Measurements from ENCODE around the gene APBA2. TPM values are rescaled to one million over a fixed set of nuclear protein-coding genes. Genes with fewer than 3 reads are reported as not detected.

APBA2 gene
- total and polyA plus RNA-seq, 7 donors = 0.46 to 10.7 (median 1.5) TPM

- peaks cover 0 to 6% (median 0%) of the 10 kb centered on the region in 4 donors for H3K4me1 ChIP-seq
- DNase-seq = no peak
- H3K27me3 ChIP-seq = no peaks in the 10 kb centered on the region
- TF ChIP-seq POLR2AphosphoS5 (IDR thresholded peaks at IDR 0.05) (peak in 1 of 4 donors; percentile 47), POLR2A (IDR thresholded peaks at IDR 0.05) (no peak), EP300 (IDR thresholded peaks at IDR 0.05) (peak in 1 of 4 donors; percentile 21)
- TF ChIP-seq, protein P1, sequence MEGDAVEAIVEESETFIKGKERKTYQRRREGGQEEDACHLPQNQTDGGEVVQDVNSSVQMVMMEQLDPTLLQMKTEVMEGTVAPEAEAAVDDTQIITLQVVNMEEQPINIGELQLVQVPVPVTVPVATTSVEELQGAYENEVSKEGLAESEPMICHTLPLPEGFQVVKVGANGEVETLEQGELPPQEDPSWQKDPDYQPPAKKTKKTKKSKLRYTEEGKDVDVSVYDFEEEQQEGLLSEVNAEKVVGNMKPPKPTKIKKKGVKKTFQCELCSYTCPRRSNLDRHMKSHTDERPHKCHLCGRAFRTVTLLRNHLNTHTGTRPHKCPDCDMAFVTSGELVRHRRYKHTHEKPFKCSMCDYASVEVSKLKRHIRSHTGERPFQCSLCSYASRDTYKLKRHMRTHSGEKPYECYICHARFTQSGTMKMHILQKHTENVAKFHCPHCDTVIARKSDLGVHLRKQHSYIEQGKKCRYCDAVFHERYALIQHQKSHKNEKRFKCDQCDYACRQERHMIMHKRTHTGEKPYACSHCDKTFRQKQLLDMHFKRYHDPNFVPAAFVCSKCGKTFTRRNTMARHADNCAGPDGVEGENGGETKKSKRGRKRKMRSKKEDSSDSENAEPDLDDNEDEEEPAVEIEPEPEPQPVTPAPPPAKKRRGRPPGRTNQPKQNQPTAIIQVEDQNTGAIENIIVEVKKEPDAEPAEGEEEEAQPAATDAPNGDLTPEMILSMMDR (IDR thresholded peaks at IDR 0.05) = no peak
- peak overlapping the region in 1 of 4 donors; percentile 38 for H3K27ac ChIP-seq
- 87 to 89% methylated on average over 6 of the region's 6 CpGs for WGBS, 2 donors
- no peaks in the 10 kb centered on the region for H3K36me3 ChIP-seq
- H3K4me3 ChIP-seq = no peak overlapping the region
- H3K9me3 ChIP-seq = no peaks in the 10 kb centered on the region
- intact Hi-C loops (cut with DNase I) = no loop called here
Observed at GRCh38 chr15:28977377-28978010, 91.7 kb downstream of the APBA2 start.

DNA sequence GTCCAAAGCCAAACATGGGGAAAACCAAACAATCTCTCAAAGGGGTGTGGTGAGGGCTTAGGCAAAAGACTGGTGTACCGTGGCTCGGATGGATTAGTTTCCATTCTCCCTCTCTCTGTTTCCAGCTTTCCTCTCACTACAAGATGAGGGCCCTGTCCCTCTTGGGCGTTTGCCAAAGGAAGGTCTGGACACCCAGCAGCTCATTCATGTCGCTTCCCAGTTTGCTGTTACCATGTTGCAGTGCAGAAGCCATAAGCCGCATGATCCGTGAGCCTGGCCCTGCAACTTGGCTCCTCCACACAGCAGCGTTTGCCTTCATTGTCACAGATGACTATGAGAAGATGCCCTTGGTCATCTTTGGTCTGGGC, 92.2 kb downstream of the APBA2 start:
- no peak for DNase-seq
- WGBS, 2 donors = 77 to 84% methylated on average over 7 of the region's 7 CpGs

GRCh38 chr15:28978661-28979060, 92.9 kb downstream of the APBA2 start:
- peaks cover 0 to 6% (median 0%) of the 10 kb centered on the region in 4 donors for H3K4me1 ChIP-seq
- intact Hi-C loops (cut with DNase I) = no loop called here
- H3K4me3 ChIP-seq = no peak overlapping the region
- DNase-seq = no peak
- no peaks in the 10 kb centered on the region for H3K9me3 ChIP-seq
- H3K27me3 ChIP-seq = no peaks in the 10 kb centered on the region
- no peak for TF ChIP-seq EP300 (IDR thresholded peaks at IDR 0.05)
- TF ChIP-seq, protein P1 (IDR thresholded peaks at IDR 0.05) = no peak
- no peak for TF ChIP-seq POLR2A (IDR thresholded peaks at IDR 0.05)
- TF ChIP-seq POLR2AphosphoS5 (IDR thresholded peaks at IDR 0.05) = no peak
- no peak overlapping the region for H3K27ac ChIP-seq
- no peaks in the 10 kb centered on the region for H3K36me3 ChIP-seq
- WGBS, 2 donors = 81 to 89% methylated on average over 3 of the region's 3 CpGs

More for the DNA sequence above, 92.2 kb downstream of the APBA2 start:
- TF ChIP-seq, protein P1 (IDR thresholded peaks at IDR 0.05) = no peak
- TF ChIP-seq EP300 (IDR thresholded peaks at IDR 0.05) (no peak), POLR2A (IDR thresholded peaks at IDR 0.05) (no peak), POLR2AphosphoS5 (IDR thresholded peaks at IDR 0.05) (no peak)
- Histone ChIP-seq H3K27ac (no peak overlapping the region), H3K9me3 (no peaks in the 10 kb centered on the region), H3K36me3 (no peaks in the 10 kb centered on the region), H3K4me3 (no peak overlapping the region), H3K4me1 (peaks cover 0 to 6% (median 0%) of the 10 kb centered on the region in 4 donors), H3K27me3 (no peaks in the 10 kb centered on the region)
- intact Hi-C loops (cut with DNase I) = no loop called here

- no peak for TF ChIP-seq EP300 (IDR thresholded peaks at IDR 0.05)
- no peak for TF ChIP-seq POLR2AphosphoS5 (IDR thresholded peaks at IDR 0.05)
- TF ChIP-seq POLR2A (IDR thresholded peaks at IDR 0.05) = no peak
- TF ChIP-seq, protein P1 (IDR thresholded peaks at IDR 0.05) = no peak
- no peak for DNase-seq
- Histone ChIP-seq H3K4me3 (no peak overlapping the region), H3K9me3 (no peaks in the 10 kb centered on the region), H3K27me3 (no peaks in the 10 kb centered on the region), H3K27ac (no peak overlapping the region), H3K36me3 (no peaks in the 10 kb centered on the region), H3K4me1 (peaks cover 0 to 6% (median 0%) of the 10 kb centered on the region in 4 donors)
- intact Hi-C loops (cut with DNase I) = no loop called here
- 73 to 74% methylated on average over 13 of the region's 13 CpGs for WGBS, 2 donors
Observed at GRCh38 chr15:28979208-28979841, 93.6 kb downstream of the APBA2 start.

Data from sigmoid colon (tissue), 7 donors.